HG03571 (cell line): ENCODE results near the gene CLSTN3.

Experiments used
- ATAC-seq: cut with Tn5 transposase; IDR thresholded peaks from one replicate; pipeline ENCODE4 v1.9.1; 2021; ENCODE audit not compliant: unreplicated experiment

Gene CLSTN3

GRCh38 chr12:7125632-7126227 lies 4.4 kb upstream of the CLSTN3 start:
- ATAC-seq: no peak

GRCh38 chr12:7127916-7128626 lies 2.1 kb upstream of the CLSTN3 start:
- no peak for ATAC-seq

GRCh38 chr12:7128681-7129286 lies 1.4 kb upstream of the CLSTN3 start, which contains the start of gene RBP5:
RBP5 (minus strand) TSS chr12:7128889; CDS start chr12:7128775, 114 bp downstream.
- ATAC-seq: no peak

- ATAC-seq: no peak
These were observed 792 bp upstream of the CLSTN3 start for GRCh38 chr12:7129287-7129871.

GRCh38 chr12:7130701-7131501 lies 730 bp downstream of the CLSTN3 start:
- no peak for ATAC-seq

GRCh38 chr12:7131502-7131866 lies 1.3 kb downstream of the CLSTN3 start:
- ATAC-seq: no peak

- ATAC-seq: no peak
These were observed 4.4 kb downstream of the CLSTN3 start for GRCh38 chr12:7134396-7135166.

GRCh38 chr12:7136071-7136470 lies 5.9 kb downstream of the CLSTN3 start:
- ATAC-seq: no peak

GRCh38 chr12:7136676-7137075 lies 6.5 kb downstream of the CLSTN3 start:
- ATAC-seq: no peak

- no peak for ATAC-seq
These were observed 7.7 kb downstream of the CLSTN3 start for GRCh38 chr12:7137908-7138307.

- ATAC-seq: no peak
These were observed 9.0 kb downstream of the CLSTN3 start for GRCh38 chr12:7139200-7139599.

- no peak for ATAC-seq
These were observed 11.3 kb downstream of the CLSTN3 start for GRCh38 chr12:7141351-7142005.

GRCh38 chr12:7142056-7142644 lies 12.0 kb downstream of the CLSTN3 start:
- no peak for ATAC-seq

GRCh38 chr12:7142809-7143465 lies 12.8 kb downstream of the CLSTN3 start:
- no peak for ATAC-seq

GRCh38 chr12:7143564-7143963 lies 13.4 kb downstream of the CLSTN3 start:
- no peak for ATAC-seq

GRCh38 chr12:7144414-7145120 lies 14.4 kb downstream of the CLSTN3 start:
- no peak for ATAC-seq

- ATAC-seq: no peak
These were observed 15.5 kb downstream of the CLSTN3 start for GRCh38 chr12:7145671-7146070.

- no peak for ATAC-seq
These were observed 16.1 kb downstream of the CLSTN3 start for GRCh38 chr12:7146228-7146627.
